ENCODE measurements around the gene PDE4D. TPM values are rescaled to one million over a fixed set of nuclear protein-coding genes. Genes with fewer than 3 reads are reported as not detected.

PDE4D gene
- polyA plus RNA-seq, 1 donor (not counting 4 experiments of a cell fraction or from before 2014, with no cell fraction given), result 3.6 TPM

GRCh38 chr5:59301727-59302126 is 591.8 kb downstream of the PDE4D start:
- Histone ChIP-seq H3K9ac (ENCODE audit: control insufficient read depth, extremely low read depth, insufficient read depth, low read length) (no peak overlapping the region), H3K4me1 (ENCODE audit: control insufficient read depth, extremely low read depth, insufficient read depth, low read length) (peaks cover 24% of the 10 kb centered on the region), H3K27me3 (ENCODE audit: control insufficient read depth, extremely low read depth, insufficient read depth, low read length) (no peaks in the 10 kb centered on the region), H3K4me3 (ENCODE audit: control insufficient read depth in 2 of 3, extremely low read depth in 1 of 3, insufficient read depth in 2 of 3, low read depth in 1 of 3, low read length in 3 of 3) (no peak overlapping the region), H3K36me3 (ENCODE audit: control insufficient read depth in 2 of 2, extremely low read depth in 1 of 2, insufficient read depth in 2 of 2, low read length in 2 of 2) (no peaks in the 10 kb centered on the region), H4K20me1 (ENCODE audit: control insufficient read depth, extremely low read depth, insufficient read depth, low read length) (no peaks in the 10 kb centered on the region), H3K9me1 (ENCODE audit: control insufficient read depth, extremely low read depth, insufficient read depth, low read length) (no peaks in the 10 kb centered on the region), H3K4me2 (ENCODE audit: control insufficient read depth, extremely low read depth, insufficient read depth, low read depth, low read length) (no peak overlapping the region), H3K79me2 (ENCODE audit: control insufficient read depth, insufficient read depth, low read length) (no peaks in the 10 kb centered on the region), H3K9me3 (ENCODE audit: control insufficient read depth, low read depth, low read length) (no peaks in the 10 kb centered on the region), H2AFZ (ENCODE audit: control insufficient read depth, low read length) (no peak overlapping the region), H3K27ac (ENCODE audit: control insufficient read depth, insufficient read depth, low read length) (no peak overlapping the region)
- FAIRE-seq (no peak), DNase-seq (ENCODE audit: low read depth, low spot score) (no peak)
- TF ChIP-seq, protein P1, sequence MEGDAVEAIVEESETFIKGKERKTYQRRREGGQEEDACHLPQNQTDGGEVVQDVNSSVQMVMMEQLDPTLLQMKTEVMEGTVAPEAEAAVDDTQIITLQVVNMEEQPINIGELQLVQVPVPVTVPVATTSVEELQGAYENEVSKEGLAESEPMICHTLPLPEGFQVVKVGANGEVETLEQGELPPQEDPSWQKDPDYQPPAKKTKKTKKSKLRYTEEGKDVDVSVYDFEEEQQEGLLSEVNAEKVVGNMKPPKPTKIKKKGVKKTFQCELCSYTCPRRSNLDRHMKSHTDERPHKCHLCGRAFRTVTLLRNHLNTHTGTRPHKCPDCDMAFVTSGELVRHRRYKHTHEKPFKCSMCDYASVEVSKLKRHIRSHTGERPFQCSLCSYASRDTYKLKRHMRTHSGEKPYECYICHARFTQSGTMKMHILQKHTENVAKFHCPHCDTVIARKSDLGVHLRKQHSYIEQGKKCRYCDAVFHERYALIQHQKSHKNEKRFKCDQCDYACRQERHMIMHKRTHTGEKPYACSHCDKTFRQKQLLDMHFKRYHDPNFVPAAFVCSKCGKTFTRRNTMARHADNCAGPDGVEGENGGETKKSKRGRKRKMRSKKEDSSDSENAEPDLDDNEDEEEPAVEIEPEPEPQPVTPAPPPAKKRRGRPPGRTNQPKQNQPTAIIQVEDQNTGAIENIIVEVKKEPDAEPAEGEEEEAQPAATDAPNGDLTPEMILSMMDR (optimal IDR thresholded peaks at IDR 0.05 in 1 of 3, IDR thresholded peaks at IDR 0.05 in 1 of 3, conservative IDR thresholded peaks at IDR 0.05 in 1 of 3; ENCODE audit: extremely low read depth in 1 of 3, insufficient read depth in 2 of 3, low read length in 3 of 3), result no peak
- TF ChIP-seq EZH2 (IDR thresholded peaks at IDR 0.05; ENCODE audit: low read length), result no peak
- dilution Hi-C loops (cut with MboI; ENCODE audit: extremely low pct_ligation_motif_present, low sequenced_read_pairs), result no loop called here

GRCh38 chr5:59300930-59301329 is 592.6 kb downstream of the PDE4D start:
- Histone ChIP-seq H3K27me3 (ENCODE audit: control insufficient read depth, extremely low read depth, insufficient read depth, low read length) (no peaks in the 10 kb centered on the region), H3K9me1 (ENCODE audit: control insufficient read depth, extremely low read depth, insufficient read depth, low read length) (no peaks in the 10 kb centered on the region), H3K36me3 (ENCODE audit: control insufficient read depth in 2 of 2, extremely low read depth in 1 of 2, insufficient read depth in 2 of 2, low read length in 2 of 2) (no peaks in the 10 kb centered on the region), H4K20me1 (ENCODE audit: control insufficient read depth, extremely low read depth, insufficient read depth, low read length) (no peaks in the 10 kb centered on the region), H3K4me3 (ENCODE audit: control insufficient read depth in 2 of 3, extremely low read depth in 1 of 3, insufficient read depth in 2 of 3, low read depth in 1 of 3, low read length in 3 of 3) (no peak overlapping the region), H3K9ac (ENCODE audit: control insufficient read depth, extremely low read depth, insufficient read depth, low read length) (no peak overlapping the region), H2AFZ (ENCODE audit: control insufficient read depth, low read length) (no peak overlapping the region), H3K4me2 (ENCODE audit: control insufficient read depth, extremely low read depth, insufficient read depth, low read depth, low read length) (no peak overlapping the region), H3K4me1 (ENCODE audit: control insufficient read depth, extremely low read depth, insufficient read depth, low read length) (peaks cover 28% of the 10 kb centered on the region), H3K9me3 (ENCODE audit: control insufficient read depth, low read depth, low read length) (no peaks in the 10 kb centered on the region), H3K27ac (ENCODE audit: control insufficient read depth, insufficient read depth, low read length) (no peak overlapping the region), H3K79me2 (ENCODE audit: control insufficient read depth, insufficient read depth, low read length) (no peaks in the 10 kb centered on the region)
- TF ChIP-seq EZH2 (IDR thresholded peaks at IDR 0.05; ENCODE audit: low read length), result no peak
- TF ChIP-seq, protein P1 (optimal IDR thresholded peaks at IDR 0.05 in 1 of 3, IDR thresholded peaks at IDR 0.05 in 1 of 3, conservative IDR thresholded peaks at IDR 0.05 in 1 of 3; ENCODE audit: extremely low read depth in 1 of 3, insufficient read depth in 2 of 3, low read length in 3 of 3), result no peak
- DNase-seq (ENCODE audit: low read depth, low spot score), result no peak
- no peak for FAIRE-seq
- dilution Hi-C loops (cut with MboI; ENCODE audit: extremely low pct_ligation_motif_present, low sequenced_read_pairs), result no loop called here
